ENCODE results near the gene PNMT.
A peak's percentile ranks its signal among the peaks of the same experiment; 100 is the strongest.

PNMT gene

DNA sequence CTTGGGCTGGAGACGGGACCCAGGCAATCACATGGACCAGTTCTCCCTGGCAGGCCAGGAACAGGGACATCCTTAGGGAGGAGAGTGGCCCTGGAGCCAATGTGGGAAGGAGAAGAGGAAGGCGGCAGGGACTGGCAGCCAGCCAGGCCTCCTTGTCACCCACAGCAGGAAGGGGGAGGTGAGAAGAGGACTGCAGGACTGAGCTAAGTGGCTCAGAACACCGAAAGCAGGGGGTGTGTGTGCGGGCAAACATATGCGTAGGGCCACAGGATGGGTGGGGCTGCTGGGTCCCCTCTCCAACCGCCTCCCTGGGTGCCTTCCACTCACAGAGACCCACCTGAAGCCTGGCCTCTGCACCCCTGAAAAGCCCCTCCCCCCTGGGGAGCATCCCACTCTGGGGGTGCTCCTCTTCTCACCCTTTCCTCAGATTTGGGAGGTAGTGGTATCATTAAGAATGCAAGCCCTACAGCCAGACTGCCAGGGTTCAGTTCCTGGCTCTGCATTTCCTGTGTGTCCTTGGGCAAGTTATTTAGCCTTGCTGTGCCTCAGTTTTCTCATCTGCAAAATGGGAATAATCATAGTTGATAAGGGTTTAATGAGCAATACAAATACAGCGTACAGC, 8.1 kb downstream of the PNMT start:
- Histone ChIP-seq H3K4me1 (ENCODE audit: control insufficient read depth, insufficient read depth, low read length) (no peaks in the 10 kb centered on the region), H3K4me2 (ENCODE audit: low read length) (no peak overlapping the region), H3K9me3 (replicated peaks; ENCODE audit: low read length) (no peaks in the 10 kb centered on the region), H3K36me3 (ENCODE audit: insufficient read depth, low read length) (no peaks in the 10 kb centered on the region), H3K27me3 (ENCODE audit: control insufficient read depth, insufficient read depth, low read length) (peaks cover 8% of the 10 kb centered on the region), H3K9ac (ENCODE audit: low read depth, low read length) (no peak overlapping the region), H3K4me3 (ENCODE audit: low read length) (no peak overlapping the region)

DNA sequence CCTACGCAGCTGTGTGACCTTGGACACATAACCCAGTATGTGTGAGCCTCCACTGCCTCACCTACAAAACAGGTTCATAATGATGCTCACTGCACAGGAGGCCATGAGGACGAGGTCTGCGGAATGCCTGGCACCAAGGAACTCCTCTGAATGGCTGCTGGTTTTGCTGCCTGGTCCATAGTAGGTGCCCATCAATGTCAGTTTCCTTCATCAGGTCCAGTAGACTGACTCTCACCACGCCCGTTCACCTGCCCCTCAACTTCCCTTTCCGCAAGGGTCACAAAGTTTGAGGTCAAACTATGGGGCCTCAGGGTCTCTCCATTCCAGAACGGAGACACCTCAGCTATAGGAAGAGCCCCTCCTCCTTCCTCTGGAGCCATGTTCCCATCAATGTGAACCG, 8.8 kb downstream of the PNMT start:
- Histone ChIP-seq H3K4me1 (ENCODE audit: control insufficient read depth, insufficient read depth, low read length) (no peaks in the 10 kb centered on the region), H3K9me3 (replicated peaks; ENCODE audit: low read length) (no peaks in the 10 kb centered on the region), H3K27me3 (ENCODE audit: control insufficient read depth, insufficient read depth, low read length) (peaks cover under 1% of the 10 kb centered on the region)

GRCh38 chr17:39677542-39678339, 9.5 kb downstream of the PNMT start:
- Histone ChIP-seq H3K4me2 (ENCODE audit: low read length) (no peak overlapping the region), H3K36me3 (ENCODE audit: insufficient read depth, low read length) (no peaks in the 10 kb centered on the region), H3K4me3 (ENCODE audit: low read length) (no peak overlapping the region), H3K4me1 (ENCODE audit: control insufficient read depth, insufficient read depth, low read length) (no peaks in the 10 kb centered on the region), H3K9me3 (replicated peaks; ENCODE audit: low read length) (no peaks in the 10 kb centered on the region), H3K9ac (ENCODE audit: low read depth, low read length) (no peak overlapping the region), H3K27me3 (ENCODE audit: control insufficient read depth, insufficient read depth, low read length) (no peaks in the 10 kb centered on the region)

More for the DNA sequence above, 8.8 kb downstream of the PNMT start:
- H3K4me3 ChIP-seq (ENCODE audit: low read length) = no peak overlapping the region
- H3K9ac ChIP-seq (ENCODE audit: low read depth, low read length) = no peak overlapping the region
- no peak overlapping the region for H3K4me2 ChIP-seq (ENCODE audit: low read length)
- H3K36me3 ChIP-seq (ENCODE audit: insufficient read depth, low read length) = no peaks in the 10 kb centered on the region

- no peaks in the 10 kb centered on the region for H3K4me1 ChIP-seq (ENCODE audit: control insufficient read depth, insufficient read depth, low read length)
Measured at GRCh38 chr17:39678340-39679116, 10.3 kb downstream of the PNMT start.

GRCh38 chr17:39679521-39680192, 11.4 kb downstream of the PNMT start:
- Histone ChIP-seq H3K4me3 (ENCODE audit: low read length) (no peak overlapping the region), H3K36me3 (ENCODE audit: insufficient read depth, low read length) (no peaks in the 10 kb centered on the region), H3K4me2 (ENCODE audit: low read length) (no peak overlapping the region), H3K9ac (ENCODE audit: low read depth, low read length) (no peak overlapping the region), H3K9me3 (replicated peaks; ENCODE audit: low read length) (no peaks in the 10 kb centered on the region), H3K27me3 (ENCODE audit: control insufficient read depth, insufficient read depth, low read length) (no peaks in the 10 kb centered on the region), H3K4me1 (ENCODE audit: control insufficient read depth, insufficient read depth, low read length) (no peaks in the 10 kb centered on the region)

More at GRCh38 chr17:39678340-39679116, 10.3 kb downstream of the PNMT start:
- Histone ChIP-seq H3K4me2 (ENCODE audit: low read length) (no peak overlapping the region), H3K9me3 (replicated peaks; ENCODE audit: low read length) (no peaks in the 10 kb centered on the region), H3K9ac (ENCODE audit: low read depth, low read length) (no peak overlapping the region), H3K4me3 (ENCODE audit: low read length) (no peak overlapping the region), H3K36me3 (ENCODE audit: insufficient read depth, low read length) (no peaks in the 10 kb centered on the region), H3K27me3 (ENCODE audit: control insufficient read depth, insufficient read depth, low read length) (no peaks in the 10 kb centered on the region)

- H3K27me3 ChIP-seq (ENCODE audit: control insufficient read depth, insufficient read depth, low read length) = no peaks in the 10 kb centered on the region
- no peak overlapping the region for H3K4me2 ChIP-seq (ENCODE audit: low read length)
- peaks cover 3% of the 10 kb centered on the region for H3K4me1 ChIP-seq (ENCODE audit: control insufficient read depth, insufficient read depth, low read length)
Measured at GRCh38 chr17:39683295-39683939, 15.2 kb downstream of the PNMT start.

DNA sequence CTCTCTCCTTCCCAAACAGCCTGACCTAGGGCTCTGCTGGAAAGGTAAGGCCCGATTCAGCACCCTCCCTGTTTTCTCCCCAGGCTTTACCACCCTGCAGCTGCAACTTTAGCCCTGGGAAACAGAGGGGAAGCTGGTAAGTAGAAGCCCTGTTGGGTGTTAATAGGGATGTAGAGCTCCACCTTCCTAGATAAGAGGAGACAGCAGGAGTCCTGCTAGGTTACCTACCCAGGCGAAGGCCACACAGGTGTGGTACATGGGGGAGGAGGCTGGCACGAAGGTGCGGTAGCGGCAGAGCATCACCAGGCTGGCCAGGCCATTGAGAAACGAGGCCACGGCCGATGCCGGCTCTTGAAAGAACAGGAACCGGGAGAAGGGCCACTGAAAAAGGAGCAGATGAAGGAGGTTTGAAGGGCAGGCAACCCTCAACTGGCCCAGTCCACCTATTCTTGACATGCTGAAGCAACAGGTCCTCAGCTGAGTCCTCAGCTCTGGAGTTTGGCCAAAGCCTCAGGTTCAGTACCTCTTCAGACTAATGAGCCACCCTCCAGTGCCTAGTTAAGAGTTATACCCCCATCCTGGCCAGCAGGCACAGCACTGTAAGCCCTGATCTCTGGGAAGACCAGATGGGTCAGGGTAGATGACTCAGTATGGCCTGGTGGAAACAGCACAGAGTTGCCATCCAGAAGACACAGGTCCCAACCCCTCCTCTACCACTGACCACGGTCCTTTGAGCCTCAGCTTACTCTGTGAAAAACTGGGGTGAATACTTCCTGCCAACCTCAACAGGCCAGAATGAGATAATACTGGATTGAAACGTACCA, 16.3 kb downstream of the PNMT start:
- Histone ChIP-seq H3K4me2 (ENCODE audit: low read length) (no peak overlapping the region), H3K4me3 (ENCODE audit: low read length) (no peak overlapping the region), H3K36me3 (ENCODE audit: insufficient read depth, low read length) (peaks cover 2% of the 10 kb centered on the region), H3K9ac (ENCODE audit: low read depth, low read length) (no peak overlapping the region), H3K9me3 (replicated peaks; ENCODE audit: low read length) (no peaks in the 10 kb centered on the region), H3K27me3 (ENCODE audit: control insufficient read depth, insufficient read depth, low read length) (no peaks in the 10 kb centered on the region), H3K4me1 (ENCODE audit: control insufficient read depth, insufficient read depth, low read length) (peaks cover 11% of the 10 kb centered on the region)

More at GRCh38 chr17:39683295-39683939, 15.2 kb downstream of the PNMT start:
- H3K4me3 ChIP-seq (ENCODE audit: low read length) = no peak overlapping the region
- no peaks in the 10 kb centered on the region for H3K9me3 ChIP-seq (replicated peaks; ENCODE audit: low read length)
- H3K36me3 ChIP-seq (ENCODE audit: insufficient read depth, low read length) = peaks cover 2% of the 10 kb centered on the region
- no peak overlapping the region for H3K9ac ChIP-seq (ENCODE audit: low read depth, low read length)

GRCh38 chr17:39687101-39687545, 18.9 kb downstream of the PNMT start:
- Histone ChIP-seq H3K4me1 (ENCODE audit: control insufficient read depth, insufficient read depth, low read length) (peaks cover 11% of the 10 kb centered on the region), H3K36me3 (ENCODE audit: insufficient read depth, low read length) (peaks cover 2% of the 10 kb centered on the region), H3K9me3 (replicated peaks; ENCODE audit: low read length) (no peaks in the 10 kb centered on the region), H3K9ac (ENCODE audit: low read depth, low read length) (no peak overlapping the region), H3K4me3 (ENCODE audit: low read length) (peak overlapping the region; percentile 74), H3K27me3 (ENCODE audit: control insufficient read depth, insufficient read depth, low read length) (no peaks in the 10 kb centered on the region), H3K4me2 (ENCODE audit: low read length) (peak overlapping the region; percentile 82)

DNA sequence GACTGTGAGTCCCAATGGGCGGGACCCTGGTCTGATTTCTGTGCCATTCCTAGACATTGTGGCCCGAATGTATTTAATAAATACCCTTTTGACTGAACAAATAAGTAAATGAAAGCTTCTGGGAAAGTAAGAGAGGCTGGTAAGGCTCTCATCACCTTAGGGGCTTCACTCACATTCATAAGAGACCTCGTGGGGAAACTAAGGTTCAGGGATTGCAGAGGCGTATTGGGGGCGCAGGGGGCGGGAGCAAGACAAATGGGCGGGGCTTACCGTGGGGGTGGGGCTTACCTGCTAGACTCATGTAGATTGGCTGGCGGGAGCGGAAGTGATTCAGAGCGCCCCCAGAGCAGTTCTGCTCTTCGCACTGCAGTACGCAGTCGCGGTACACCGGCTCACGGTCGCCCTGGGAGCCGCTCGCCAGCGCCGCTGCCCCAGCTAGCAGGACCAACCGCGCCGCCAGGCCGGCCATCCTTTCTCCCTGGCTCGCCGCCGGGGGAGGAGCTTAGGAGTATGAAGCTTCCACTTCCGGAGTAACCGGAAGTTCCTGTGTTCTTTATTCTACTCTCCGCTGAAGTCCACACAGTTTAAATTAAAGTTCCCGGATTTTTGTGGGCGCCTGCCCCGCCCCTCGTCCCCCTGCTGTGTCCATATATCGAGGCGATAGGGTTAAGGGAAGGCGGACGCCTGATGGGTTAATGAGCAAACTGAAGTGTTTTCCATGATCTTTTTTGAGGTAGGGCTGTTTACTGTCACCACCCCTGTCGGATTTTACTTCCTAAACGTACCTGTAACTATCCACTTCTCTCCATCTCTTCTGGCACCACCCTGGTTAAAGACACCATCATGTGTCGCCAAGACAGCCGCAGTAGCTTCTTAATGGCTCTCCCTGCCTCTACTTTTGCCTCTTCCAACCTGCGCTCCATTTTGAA, 19.6 kb downstream of the PNMT start, which contains the start of gene PGAP3:
Gene PGAP3 (minus strand): TSS at position 512 of the 929 bp plus-strand sequence. CDS start 43 bp downstream, at position 469.
- peaks cover 2% of the 10 kb centered on the region for H3K36me3 ChIP-seq (ENCODE audit: insufficient read depth, low read length)
- H3K4me3 ChIP-seq (ENCODE audit: low read length) = peak within 1 kb of the TSS; percentile 74
- H3K9ac ChIP-seq (ENCODE audit: low read depth, low read length) = peak within 1 kb of the TSS; percentile 81
- H3K27me3 ChIP-seq (ENCODE audit: control insufficient read depth, insufficient read depth, low read length) = no peaks in the 10 kb centered on the region
- H3K4me2 ChIP-seq (ENCODE audit: low read length) = peak within 1 kb of the TSS; percentile 82
- peaks cover 11% of the 10 kb centered on the region for H3K4me1 ChIP-seq (ENCODE audit: control insufficient read depth, insufficient read depth, low read length)
- H3K9me3 ChIP-seq (replicated peaks; ENCODE audit: low read length) = no peaks in the 10 kb centered on the region
